Prostate gland (tissue), 2 donors: ENCODE results near the gene TNFRSF1B.

Source experiments
- CTCF ChIP-seq, 4 experiments: fragments of 200-600 bp in 2 of 4; fragments of 450-650 bp in 2 of 4; sonication (generic) in 2 of 4; IDR thresholded peaks; 1 replicate in 3 of 4; 2 replicates in 1 of 4; pipeline ENCODE4 v1.5.1; 2016 to 2019; ENCODE audit warnings: antibody characterized with exemption in 4 of 4, mild to moderate bottlenecking in 2 of 4, moderate library complexity in 2 of 4
- POLR2A ChIP-seq: fragments of 450-650 bp; IDR thresholded peaks from one replicate; pipeline ENCODE4 v1.6.1; 2016; ENCODE audit warnings: antibody characterized with exemption, mild to moderate bottlenecking
- POLR2AphosphoS5 ChIP-seq: sonication (generic); formaldehyde crosslinking; IDR thresholded peaks from one replicate; pipeline ENCODE4 v1.6.1; 2017; ENCODE audit warnings: antibody characterized with exemption

- TF ChIP-seq CTCF (IDR thresholded peaks at IDR 0.05) (no peak), POLR2A (no peak), POLR2AphosphoS5 (no peak)
Observed at GRCh38 chr1:12163210-12163609, 3.6 kb upstream of the TNFRSF1B start.
